ENCODE results near the gene ZNF76.
"Not testable (repeated sequence)": the region's sequence is repeated elsewhere in the genome, so short reads cannot be mapped to it uniquely, and the experiment has no call there.

ZNF76 gene

DNA sequence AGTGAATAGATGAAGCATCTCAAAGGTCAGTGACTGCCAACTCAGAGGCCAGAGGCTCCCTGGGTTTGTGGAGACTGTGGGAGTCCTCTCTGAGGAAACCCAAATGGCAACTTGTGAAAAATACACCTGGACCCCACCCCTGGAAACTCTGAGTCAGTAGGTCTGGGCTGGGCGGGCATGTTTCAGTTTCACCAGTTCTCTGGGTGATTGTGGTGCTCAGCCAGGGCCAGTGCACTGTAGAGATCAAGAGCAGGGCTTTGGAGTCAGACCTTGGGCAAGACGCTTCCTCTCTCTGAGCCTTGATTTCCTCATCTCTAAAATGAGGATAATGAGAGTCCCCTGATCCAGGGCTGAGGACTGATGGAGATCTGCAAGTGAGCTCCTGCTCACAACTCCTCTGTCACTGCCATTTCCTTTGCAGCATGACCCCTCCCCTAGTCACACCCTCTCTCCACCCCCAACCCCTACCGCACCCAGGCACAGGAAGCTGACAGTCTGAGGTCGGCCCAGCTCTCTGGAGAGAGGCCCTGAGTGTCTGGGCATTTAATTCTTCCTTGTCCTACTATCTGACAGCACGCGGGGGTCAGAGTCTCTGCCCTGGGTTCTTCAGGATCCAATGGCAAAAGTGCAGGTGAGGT lies 43.2 kb downstream of the ZNF76 start:
- DNase-seq, result peak; percentile 85 to 88

DNA sequence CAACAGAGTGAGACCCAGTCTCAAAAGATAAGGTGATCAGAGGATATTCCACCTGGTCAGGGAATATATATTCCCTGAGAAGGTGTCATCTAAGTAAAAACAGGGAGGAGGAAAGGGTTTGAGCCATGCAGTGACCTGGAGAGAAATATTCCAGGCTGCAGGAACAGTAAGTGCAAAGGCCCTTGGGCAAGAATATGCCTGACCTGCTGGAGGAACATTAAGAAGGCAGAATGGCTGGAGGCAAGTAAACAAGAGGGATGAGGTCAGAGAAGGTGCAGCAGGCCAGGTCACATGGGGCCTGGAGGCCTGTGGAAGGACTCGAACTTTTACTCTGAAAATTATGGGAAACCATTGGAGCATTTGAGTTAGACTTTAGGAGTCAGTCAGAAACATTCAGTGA lies 44.8 kb downstream of the ZNF76 start:
- DNase-seq, result no peak

DNA sequence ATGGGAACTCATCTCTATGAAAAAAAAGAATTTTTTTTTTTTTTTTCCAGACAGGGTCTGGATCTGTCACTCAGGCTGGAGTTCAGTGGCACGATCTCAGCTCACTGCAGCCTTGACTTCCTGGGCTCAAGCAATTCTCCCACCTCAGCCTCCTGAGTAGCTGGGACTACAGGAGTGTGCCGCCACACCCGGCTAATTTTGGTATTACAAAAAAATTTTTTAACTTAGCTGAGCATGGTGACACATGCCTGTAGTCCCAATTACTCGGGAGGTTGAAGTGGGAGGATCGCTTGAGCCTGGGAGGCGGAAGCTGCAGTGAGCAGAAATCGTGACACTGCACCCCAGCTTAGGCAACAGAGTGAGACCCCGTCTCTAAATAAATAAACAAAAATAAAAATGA lies 45.6 kb downstream of the ZNF76 start:
- DNase-seq, result no peak

DNA sequence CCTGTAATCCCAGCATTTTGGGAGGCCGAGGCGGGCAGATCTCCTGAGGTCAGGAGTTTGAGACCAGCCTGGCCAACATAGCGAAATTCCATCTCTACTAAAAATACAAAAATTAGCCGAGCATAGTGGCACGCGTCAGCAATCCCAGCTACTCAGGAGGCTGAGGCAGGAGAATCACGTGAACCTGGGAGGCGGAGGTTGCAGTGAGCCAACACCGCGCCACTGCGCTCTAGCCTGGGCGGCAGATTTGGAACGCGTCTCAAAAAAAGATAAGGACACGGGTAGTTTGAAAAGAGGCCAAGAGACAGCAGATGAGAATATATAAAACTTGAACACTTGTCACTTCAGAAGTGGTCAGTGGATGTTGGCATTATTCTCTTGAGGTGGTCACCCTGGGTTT lies 47.6 kb downstream of the ZNF76 start:
- not testable (repeated sequence) for DNase-seq

DNA sequence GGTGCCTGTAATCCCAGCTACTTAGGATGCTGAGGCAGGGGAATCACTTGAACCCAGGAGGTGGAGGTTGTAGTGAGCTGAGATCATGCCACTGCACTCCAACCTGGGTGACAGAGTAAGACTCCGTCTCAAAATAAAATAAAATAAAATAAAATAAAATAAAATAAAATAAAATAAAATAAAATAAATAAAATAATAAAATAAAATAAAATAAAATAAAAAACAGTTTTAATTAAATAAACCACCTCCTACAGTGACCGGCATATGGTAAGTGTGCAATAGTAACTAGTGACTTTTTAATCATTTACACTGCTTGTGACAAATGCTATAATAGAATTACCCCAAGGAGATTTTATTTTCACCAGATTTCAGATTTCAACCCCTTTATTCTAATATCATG lies 49.0 kb downstream of the ZNF76 start:
- not testable (repeated sequence) for DNase-seq

DNA sequence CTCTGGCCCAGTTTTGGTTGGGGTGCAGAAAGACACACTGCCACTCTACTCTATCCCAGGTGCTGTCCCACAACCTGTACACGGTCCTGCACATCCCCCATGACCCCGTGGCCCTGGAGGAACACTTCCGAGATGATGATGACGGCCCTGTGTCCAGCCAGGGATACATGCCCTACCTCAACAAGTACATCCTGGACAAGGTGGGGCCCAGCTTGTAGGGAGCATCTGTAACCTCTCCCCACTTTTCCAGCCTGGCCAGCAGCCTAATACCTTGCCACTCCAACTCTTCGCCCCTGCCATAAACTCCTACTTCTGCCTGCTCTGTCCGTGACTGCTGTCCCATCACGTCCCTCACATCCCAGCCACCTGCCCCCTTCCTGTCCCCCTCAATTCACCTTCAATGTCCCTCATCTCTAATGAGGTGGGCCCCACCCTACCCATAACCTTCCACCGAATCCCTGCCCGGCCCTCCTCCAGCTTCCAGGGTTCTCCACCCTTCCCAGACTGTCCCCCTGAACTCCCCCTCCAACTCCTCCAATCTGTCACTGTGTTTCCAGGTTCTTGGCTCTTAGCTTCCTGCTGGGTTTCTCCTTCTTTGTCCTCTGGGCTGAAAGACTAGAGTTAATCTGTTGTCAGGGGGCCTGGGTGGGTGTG lies 50.2 kb downstream of the ZNF76 start:
- no peak for DNase-seq

DNA sequence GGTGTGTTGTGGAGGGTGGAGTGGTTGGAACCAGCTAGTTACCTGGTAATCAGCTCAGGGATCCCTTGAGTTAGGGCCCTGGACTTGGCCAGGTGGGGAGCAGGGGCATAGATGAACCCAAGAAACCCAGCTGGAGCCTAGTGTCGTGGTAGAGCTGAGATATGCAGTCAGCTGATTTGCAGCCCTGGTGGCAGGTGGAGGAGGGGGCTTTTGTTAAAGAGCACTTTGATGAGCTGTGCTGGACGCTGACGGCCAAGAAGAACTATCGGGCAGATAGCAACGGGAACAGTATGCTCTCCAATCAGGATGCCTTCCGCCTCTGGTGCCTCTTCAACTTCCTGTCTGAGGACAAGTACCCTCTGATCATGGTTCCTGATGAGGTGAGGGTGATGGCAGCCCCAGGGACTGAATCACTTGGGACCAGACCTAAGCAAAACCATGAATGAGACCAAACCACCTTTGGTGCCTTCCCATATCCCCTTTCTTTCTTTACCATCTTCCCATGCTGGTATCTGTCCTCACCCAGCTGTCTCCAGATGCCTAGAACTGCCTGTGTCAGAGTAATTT lies 50.8 kb downstream of the ZNF76 start:
- no peak for DNase-seq

DNA sequence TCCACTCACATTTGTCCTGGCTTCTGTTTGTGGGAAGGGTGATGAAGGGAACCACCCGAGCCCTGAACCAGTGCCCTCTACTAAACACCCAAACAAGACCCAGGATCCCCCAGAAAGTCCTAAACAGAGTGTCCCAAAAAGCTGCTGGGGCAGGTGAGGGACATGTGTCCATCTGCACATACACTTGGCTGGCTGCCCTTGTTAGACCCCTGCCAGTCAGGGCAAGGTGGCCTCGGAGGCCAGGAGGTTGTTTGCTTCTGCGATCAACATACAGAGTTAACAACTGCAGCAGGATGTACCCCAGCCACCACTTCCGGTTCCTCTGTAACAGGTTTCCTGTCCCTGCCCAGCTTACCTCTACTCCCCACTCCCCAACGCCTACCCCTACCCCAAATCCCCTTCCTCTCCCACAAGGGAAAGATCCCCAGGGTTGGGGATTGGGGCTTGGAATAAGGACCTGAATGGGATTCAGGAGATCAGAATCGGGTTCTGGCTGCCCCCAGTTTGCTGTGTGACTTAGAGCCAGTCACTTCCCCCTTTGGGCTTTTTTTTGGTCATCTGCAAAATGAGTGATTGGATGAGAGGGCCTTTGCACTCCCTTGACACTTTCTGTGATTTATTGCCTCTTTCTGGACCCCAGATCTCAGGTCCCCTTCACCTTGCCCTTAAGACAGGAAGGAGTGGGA lies 52.0 kb downstream of the ZNF76 start:
- DNase-seq, result peak; percentile 48 to 50

DNA sequence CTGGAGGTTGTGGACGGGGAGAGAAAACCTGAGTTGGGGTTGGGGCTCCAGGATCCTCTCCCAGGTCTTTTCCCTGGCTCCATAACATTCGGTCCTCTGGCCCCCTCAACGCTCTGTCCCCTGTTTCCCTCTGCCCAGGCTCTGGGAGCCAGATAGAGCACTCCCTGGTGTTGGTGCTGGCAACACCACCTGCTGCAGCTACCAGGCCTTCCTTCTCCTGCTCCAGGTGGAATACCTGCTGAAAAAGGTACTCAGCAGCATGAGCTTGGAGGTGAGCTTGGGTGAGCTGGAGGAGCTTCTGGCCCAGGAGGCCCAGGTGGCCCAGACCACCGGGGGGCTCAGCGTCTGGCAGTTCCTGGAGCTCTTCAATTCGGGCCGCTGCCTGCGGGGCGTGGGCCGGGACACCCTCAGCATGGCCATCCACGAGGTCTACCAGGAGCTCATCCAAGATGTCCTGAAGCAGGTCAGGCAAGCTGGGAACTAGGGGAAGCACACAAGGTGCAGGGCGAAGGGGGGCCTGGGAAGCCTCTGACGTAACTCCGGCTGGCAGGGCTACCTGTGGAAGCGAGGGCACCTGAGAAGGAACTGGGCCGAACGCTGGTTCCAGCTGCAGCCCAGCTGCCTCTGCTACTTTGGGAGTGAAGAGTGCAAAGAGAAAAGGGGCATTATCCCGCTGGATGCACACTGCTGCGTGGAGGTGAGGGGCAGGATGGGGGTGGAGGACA lies 52.7 kb downstream of the ZNF76 start:
- no peak for DNase-seq

DNA sequence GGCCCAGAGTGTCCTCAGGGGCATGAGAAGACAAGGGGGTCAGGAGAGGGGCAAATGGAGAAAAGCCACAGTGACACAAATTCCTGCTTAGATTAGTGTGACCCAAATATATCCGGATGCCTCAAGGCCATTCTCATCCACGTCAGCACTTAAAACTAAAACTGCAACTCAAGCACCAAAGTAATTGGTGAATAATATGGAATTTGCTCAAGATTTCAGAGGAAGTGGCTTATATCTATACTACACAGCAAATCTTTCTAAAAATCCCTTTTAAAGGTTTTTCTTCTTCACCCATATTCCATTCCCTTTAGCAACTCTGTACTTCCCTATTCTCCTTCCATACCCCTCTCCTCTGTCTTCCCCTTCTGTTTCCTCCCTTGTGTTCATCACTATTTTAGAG lies 53.3 kb downstream of the ZNF76 start:
- no peak for DNase-seq

DNA sequence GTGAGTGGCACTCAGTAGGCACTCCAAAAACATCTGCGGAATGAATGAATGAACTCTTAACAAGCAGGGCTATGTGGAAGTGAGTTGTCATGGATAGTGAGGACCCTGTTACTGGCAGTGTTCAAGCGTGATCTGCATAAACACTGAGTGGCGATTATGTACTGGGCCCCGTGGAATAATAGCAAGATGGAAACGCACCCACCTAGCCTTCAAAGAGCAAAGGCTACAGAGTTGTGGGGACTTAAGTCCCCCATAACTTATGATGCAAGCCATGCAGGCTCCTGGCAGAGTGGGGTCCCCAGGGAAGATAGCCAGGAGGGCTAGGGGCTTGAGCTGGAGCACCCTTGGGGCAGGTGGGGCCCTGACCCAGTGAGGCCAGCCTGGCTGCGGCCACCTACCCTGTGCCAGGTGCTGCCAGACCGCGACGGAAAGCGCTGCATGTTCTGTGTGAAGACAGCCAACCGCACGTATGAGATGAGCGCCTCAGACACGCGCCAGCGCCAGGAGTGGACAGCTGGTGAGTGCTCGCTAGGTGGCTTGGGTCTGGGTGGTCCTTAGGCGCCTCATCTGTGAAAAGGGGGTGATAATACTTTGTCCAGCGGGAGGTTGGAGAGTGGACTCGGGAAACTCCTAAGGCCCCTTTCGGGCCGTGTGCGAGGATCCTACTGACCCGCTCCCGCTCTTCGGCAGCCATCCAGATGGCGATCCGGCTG lies 58.1 kb downstream of the ZNF76 start:
- DNase-seq, result no peak

DNA sequence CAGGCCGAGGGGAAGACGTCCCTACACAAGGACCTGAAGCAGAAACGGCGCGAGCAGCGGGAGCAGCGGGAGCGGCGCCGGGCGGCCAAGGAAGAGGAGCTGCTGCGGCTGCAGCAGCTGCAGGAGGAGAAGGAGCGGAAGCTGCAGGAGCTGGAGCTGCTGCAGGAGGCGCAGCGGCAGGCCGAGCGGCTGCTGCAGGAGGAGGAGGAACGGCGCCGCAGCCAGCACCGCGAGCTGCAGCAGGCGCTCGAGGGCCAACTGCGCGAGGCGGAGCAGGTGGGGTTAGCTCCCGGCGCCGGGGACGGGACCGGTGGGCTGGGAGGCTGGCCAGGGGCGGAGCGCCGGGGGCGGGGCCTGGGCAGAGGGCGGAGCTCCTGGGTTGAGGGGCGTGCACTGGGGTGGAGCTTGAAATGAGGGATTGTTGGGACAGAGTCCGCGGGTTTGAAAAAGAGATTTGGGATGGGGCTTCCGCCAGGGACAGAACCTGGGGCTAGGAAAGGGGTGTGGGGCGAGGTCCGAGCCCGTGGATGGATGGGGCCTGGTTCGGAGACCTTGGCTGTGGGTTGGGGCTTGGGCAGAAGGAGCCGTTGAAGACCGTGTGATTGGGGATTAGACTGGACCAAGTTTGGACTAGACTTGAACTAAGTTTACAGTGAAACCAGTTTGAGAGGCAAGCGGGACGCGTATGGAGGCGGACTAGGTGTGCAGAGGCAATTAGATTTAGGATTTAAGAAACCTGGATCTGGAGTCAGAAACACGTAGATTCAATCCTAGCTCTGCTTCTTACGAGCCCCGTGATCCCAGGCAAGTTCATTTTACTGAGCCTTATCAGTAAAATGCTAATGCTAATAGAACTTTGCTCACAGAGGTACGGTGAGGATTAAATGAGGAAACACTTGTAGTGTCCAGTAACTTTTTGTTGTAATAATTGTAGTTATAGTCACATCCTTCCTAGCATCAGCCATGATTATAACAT lies 58.9 kb downstream of the ZNF76 start:
- no peak for DNase-seq

DNA sequence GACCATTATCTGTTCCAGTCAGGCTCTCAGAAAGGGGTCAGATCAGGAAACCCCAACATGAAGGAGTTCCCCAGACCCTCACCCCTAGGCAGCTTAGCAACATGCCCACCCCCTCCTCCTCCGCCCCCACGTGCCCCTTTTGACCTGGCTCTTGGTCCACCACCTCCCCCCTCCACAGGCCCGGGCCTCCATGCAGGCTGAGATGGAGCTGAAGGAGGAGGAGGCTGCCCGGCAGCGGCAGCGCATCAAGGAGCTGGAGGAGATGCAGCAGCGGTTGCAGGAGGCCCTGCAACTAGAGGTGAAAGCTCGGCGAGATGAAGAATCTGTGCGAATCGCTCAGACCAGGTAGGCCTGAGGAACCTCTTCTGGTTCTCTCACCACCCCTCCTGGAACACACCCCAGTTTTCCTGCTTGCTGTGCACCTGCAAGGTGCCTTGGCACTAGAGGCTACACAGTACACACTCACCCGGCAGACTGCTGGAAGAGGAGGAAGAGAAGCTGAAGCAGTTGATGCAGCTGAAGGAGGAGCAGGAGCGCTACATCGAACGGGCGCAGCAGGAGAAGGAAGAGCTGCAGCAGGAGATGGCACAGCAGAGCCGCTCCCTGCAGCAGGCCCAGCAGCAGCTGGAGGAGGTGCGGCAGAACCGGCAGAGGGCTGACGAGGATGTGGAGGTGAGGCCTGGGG lies 60.0 kb downstream of the ZNF76 start:
- DNase-seq, result no peak

DNA sequence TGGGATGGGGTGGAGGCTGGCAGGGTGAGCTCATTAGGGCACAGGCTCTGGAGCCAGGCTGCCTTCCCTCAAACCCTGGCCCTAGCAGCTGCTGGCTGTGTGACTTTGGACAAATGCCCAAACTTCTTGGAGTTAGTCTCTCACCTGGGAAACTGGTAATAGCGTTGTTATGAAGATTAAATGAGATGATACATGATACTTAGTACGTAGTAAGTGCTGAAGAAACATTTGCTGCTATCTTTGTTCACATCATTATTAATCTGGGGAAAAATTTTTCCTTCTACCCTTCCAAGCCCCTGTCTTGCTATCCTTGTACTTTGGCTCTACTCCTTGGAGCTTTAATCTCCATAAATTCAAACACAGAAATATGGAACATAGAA lies 60.5 kb downstream of the ZNF76 start:
- no peak for DNase-seq

DNA sequence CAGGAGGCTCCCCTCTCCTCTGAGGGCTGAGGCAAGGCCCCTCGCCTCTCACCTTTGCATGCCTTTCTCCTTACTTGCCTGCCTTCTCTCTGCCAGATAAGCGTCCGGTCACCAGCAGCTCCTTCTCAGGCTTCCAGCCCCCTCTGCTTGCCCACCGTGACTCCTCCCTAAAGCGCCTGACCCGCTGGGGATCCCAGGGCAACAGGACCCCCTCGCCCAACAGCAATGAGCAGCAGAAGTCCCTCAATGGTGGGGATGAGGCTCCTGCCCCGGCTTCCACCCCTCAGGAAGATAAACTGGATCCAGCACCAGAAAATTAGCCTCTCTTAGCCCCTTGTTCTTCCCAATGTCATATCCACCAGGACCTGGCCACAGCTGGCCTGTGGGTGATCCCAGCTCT lies 61.6 kb downstream of the ZNF76 start:
- DNase-seq, result no peak

DNA sequence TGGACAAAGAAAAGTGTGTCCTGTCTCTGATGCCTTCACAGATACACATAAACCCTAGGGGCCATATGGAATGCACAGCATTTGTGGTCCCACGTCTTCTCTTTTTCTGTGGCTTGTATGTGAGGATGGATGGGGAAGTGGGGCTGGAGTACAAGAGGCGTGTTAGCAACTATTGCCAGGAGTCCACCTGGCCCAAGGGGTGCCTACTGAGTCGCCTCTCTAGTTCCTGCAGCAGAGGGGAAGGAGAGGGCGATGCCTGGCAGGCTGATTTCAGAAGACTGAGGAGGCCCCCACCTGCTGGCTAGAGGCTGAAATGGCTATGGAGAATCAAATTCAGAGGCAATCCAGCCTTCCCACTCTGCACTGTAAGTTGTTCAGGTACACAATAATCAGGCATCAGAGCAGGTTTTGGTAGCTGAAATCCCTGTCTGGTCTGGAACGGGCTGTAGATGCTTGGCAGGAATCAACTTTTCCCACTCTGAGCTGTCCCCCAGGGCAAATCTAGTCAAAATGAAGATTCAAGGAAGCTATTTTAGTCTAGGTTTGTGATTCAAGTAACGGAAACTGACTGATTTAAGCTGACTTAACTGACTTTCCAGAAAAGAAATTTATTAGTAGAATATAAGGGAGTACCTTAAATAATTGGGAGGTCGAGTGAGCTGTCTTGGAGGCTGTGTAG lies 68.0 kb downstream of the ZNF76 start:
- peak; percentile 74 to 78 for DNase-seq

DNA sequence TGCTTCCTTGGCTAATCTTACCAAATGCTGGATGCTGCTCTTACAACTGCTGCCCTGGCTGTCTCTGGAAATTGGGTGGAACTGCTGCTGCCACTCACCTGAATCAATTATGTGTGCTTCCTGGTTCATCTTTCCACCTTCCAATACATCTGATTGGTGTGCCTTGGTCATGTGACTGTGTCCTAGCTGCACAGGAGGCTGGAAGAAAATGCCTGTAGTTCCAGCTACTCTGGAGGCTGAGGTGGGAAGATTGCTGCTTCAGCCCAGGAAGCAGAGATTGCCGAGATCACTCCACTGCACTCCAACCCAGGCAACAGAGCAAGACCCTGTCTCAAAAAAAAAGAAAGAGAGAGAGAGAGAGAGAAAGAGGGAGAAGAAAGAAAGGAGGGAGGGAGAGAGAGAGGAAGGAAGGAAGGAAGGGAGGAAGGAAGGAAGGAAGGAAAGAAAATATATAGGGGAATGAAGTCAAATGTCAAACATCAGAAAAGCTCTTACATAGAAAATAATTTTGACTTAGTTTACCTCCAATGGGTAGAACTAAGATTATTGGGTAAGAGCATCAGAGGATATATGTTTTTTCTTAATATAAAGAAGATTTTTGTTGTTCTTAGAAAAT lies 68.7 kb downstream of the ZNF76 start:
- no peak for DNase-seq

DNA sequence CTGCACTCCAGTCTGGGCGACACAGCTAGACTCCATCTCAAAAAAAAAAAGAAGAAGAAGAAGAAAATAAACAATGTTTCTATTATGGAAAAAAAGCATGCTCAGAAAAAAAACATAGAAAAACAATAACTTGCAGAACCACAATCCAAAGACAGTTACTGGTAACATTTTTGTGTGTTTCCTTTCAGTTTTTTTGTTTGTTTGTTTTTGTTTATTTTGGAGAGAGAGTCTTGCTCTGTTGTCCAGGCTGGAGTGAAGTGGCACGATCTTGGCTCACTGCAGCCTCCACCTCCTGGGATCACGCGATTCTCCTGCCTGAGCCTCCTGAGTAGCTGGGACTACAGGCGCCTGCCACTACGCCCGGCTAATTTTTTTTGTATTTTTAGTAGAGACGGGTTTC lies 69.4 kb downstream of the ZNF76 start:
- DNase-seq, result not testable (repeated sequence)

DNA sequence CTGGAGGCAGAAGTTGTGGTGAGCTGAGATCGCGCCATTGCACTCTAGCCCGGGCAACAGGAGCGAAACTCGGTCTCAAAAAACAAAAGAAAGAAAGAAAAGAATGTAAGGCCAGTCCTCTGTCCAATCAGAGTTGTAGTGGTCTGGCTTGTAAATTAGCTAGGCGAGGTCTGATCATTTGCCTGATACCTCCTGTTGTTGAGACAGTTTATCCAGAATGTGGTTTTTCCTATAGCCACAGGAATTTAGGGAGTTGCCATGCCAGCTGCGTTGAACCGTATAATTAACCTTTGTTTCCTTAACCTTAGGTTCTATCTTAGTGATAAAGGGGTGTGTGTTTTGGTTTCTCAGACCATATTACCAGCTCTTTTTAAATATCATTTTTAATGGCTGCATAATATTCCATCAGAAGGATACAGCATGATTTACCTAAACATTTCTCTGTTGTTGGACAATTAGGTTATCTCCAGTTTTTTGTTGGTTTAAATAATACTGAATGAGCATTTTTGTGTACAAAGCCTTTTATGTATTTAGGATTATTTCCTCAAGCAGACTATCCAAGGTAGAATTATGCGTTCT lies 71.1 kb downstream of the ZNF76 start:
- no peak for DNase-seq

All from stimulated activated CD4-positive, alpha-beta T cell treated with anti-CD3 and anti-CD28 coated beads, Interleukin-2, amount 100 ng/mL, for 24 hours (primary cell).